Liver (tissue), 9 donors: ENCODE measurements around the gene PRDM7. TPM values are rescaled to one million over a fixed set of nuclear protein-coding genes. Genes with fewer than 3 reads are reported as not detected.

ENCODE experiments used
- DNase-seq: peaks from one replicate; pipeline ENCODE4 v3.0.0-alpha.2; 2017; ENCODE audit warnings: low spot score
- H3K27ac ChIP-seq, 2 donors: one replicate each; pipeline ENCODE4 v1.7.0; 2013; ENCODE audit warnings: inconsistent platforms in 2 of 2, low read length in 2 of 2, control low read depth in 1 of 2, low read depth in 1 of 2, mild to moderate bottlenecking in 1 of 2
- H3K27me3 ChIP-seq, 4 donors: one replicate each; pipeline versions ENCODE4 v1.6.1 to v1.7.0; 2013; ENCODE audit warnings: low read length in 3 of 4, inconsistent platforms in 1 of 4, mild to moderate bottlenecking in 1 of 4, moderate library complexity in 1 of 4; ENCODE audit not compliant: control insufficient read depth in 4 of 4, insufficient read depth in 4 of 4
- H3K36me3 ChIP-seq, 4 donors: one replicate each; pipeline versions ENCODE4 v1.6.1 to v1.7.0; 2013; ENCODE audit warnings: low read length in 3 of 4, mild to moderate bottlenecking in 3 of 4, low read depth in 1 of 4, moderate library complexity in 1 of 4; ENCODE audit not compliant: control insufficient read depth in 4 of 4, insufficient read depth in 3 of 4
- H3K4me1 ChIP-seq, 4 donors: one replicate each; pipeline versions ENCODE4 v1.6.1 to v1.7.0; 2013; ENCODE audit warnings: low read length in 3 of 4, mild to moderate bottlenecking in 3 of 4, moderate library complexity in 1 of 4; ENCODE audit not compliant: control insufficient read depth in 4 of 4, insufficient read depth in 4 of 4
- H3K4me3 ChIP-seq, 3 donors: one replicate each; pipeline versions ENCODE4 v1.6.1 to v1.7.0; 2013; ENCODE audit warnings: low read length in 3 of 3, control low read depth in 1 of 3, low read depth in 1 of 3, mild to moderate bottlenecking in 1 of 3
- H3K9ac ChIP-seq, 2 donors: one replicate each; pipeline ENCODE4 v1.7.0; 2013; ENCODE audit warnings: low read length in 2 of 2, mild to moderate bottlenecking in 2 of 2, moderate library complexity in 2 of 2, control low read depth in 1 of 2, low read depth in 1 of 2
- H3K9me3 ChIP-seq, 4 donors: one replicate each; pipeline versions ENCODE4 v1.6.1 to v1.7.0; 2013; ENCODE audit warnings: low read length in 3 of 4; ENCODE audit not compliant: control insufficient read depth in 4 of 4
- EGR1 ChIP-seq, 2 donors: IDR thresholded peaks; 2 replicates each; pipeline ENCODE4 v1.6.1; 2016 to 2018; ENCODE audit warnings: antibody characterized with exemption in 2 of 2, low read depth in 2 of 2
- FOXA2 ChIP-seq: IDR thresholded peaks from 2 replicates; pipeline ENCODE4 v1.6.1; 2016; ENCODE audit warnings: antibody characterized with exemption
- GABPA ChIP-seq, 2 donors: IDR thresholded peaks in 1 of 2; conservative IDR thresholded peaks in 1 of 2; 2 replicates each; pipeline ENCODE4 v1.6.1; 2016; ENCODE audit warnings: antibody characterized with exemption in 2 of 2, mild to moderate bottlenecking in 1 of 2, moderate library complexity in 1 of 2
- HNF4A ChIP-seq, 2 donors: conservative IDR thresholded peaks; 2 replicates each; pipeline ENCODE4 v1.6.1; 2016; ENCODE audit warnings: antibody characterized with exemption in 2 of 2, mild to moderate bottlenecking in 2 of 2
- HNF4G ChIP-seq: IDR thresholded peaks from 2 replicates; pipeline ENCODE4 v1.6.1; 2016; ENCODE audit warnings: antibody characterized with exemption
- JUND ChIP-seq, 2 donors: IDR thresholded peaks; 2 replicates each; pipeline ENCODE4 v1.6.1; 2016; ENCODE audit warnings: antibody characterized with exemption in 2 of 2
- NR2F2 ChIP-seq: IDR thresholded peaks from 2 replicates; pipeline ENCODE4 v1.6.1; 2016; ENCODE audit warnings: antibody characterized with exemption
- RAD21 ChIP-seq, 2 donors: IDR thresholded peaks; 2 replicates each; pipeline ENCODE4 v1.6.1; 2016; ENCODE audit warnings: antibody characterized with exemption in 2 of 2, mild to moderate bottlenecking in 2 of 2
- REST ChIP-seq: IDR thresholded peaks from 2 replicates; pipeline ENCODE4 v1.6.1; 2016; ENCODE audit warnings: antibody characterized with exemption, mild to moderate bottlenecking
- RXRA ChIP-seq, 2 donors: IDR thresholded peaks; 2 replicates each; pipeline ENCODE4 v1.6.1; 2017 to 2018; ENCODE audit warnings: antibody characterized with exemption in 2 of 2, mild to moderate bottlenecking in 1 of 2
- SP1 ChIP-seq: IDR thresholded peaks from 2 replicates; pipeline ENCODE4 v1.6.1; 2018; ENCODE audit warnings: antibody characterized with exemption, mild to moderate bottlenecking
- TAF1 ChIP-seq: conservative IDR thresholded peaks from 2 replicates; pipeline ENCODE4 v1.6.1; 2016; ENCODE audit warnings: antibody characterized with exemption, mild to moderate bottlenecking
- YY1 ChIP-seq: IDR thresholded peaks from 2 replicates; pipeline ENCODE4 v1.6.1; 2016; ENCODE audit warnings: antibody characterized with exemption, mild to moderate bottlenecking
- ZBTB33 ChIP-seq: IDR thresholded peaks from 2 replicates; pipeline ENCODE4 v1.6.1; 2016; ENCODE audit warnings: antibody characterized with exemption
- WGBS: extraction: QIAGEN DNeasy Blood & Tissue Kit; methylation state at CpG from one replicate; pipeline ENCODE4 v1.1.7; 2013; 5-methylcytosine and 5-hydroxymethylcytosine counted together
- polyA plus RNA-seq, 2 donors: library from polyadenylated mRNA; stranded (reverse) in 1 of 2; unstranded in 1 of 2; fragments of 200-250 nt in 1 of 2; fragments of >200 nt in 1 of 2; fragmentation: Nextera tagmentation in 1 of 2; extraction: Ambion mirVana in 1 of 2; gene quantifications; one replicate each; pipeline versions ENCODE4 v1.2.1 to v1.2.3, GENCODE V29; 2013 to 2015
- total RNA-seq, 2 donors: library from RNA; depleted of rRNA; stranded (reverse); fragments of >200 nt; gene quantifications; one replicate each; pipeline ENCODE4 v1.2.3, GENCODE V29; 2014
- TF ChIP-seq, protein P1 (sequence below): IDR thresholded peaks from 2 replicates; pipeline ENCODE4 v1.6.1; 2016; ENCODE audit warnings: antibody characterized with exemption
- TF ChIP-seq, protein P2 (sequence below): IDR thresholded peaks from 2 replicates; pipeline ENCODE4 v1.6.1; 2016; ENCODE audit warnings: antibody characterized with exemption
- TF ChIP-seq, protein P3 (sequence below): fragments of 150-350 bp; IDR thresholded peaks from 2 replicates; pipeline ENCODE4 v1.5.1; 2017; ENCODE audit warnings: improper control_type of control experiment, low read depth, low read length; ENCODE audit not compliant: missing input control
- donor health status: healthy.
- donor health status: healthy.
- donor health status: healthy.
- donor health status: healthy.
- donor health status: healthy.

PRDM7 gene
- total and polyA plus RNA-seq, 4 donors = not detected

DNA sequence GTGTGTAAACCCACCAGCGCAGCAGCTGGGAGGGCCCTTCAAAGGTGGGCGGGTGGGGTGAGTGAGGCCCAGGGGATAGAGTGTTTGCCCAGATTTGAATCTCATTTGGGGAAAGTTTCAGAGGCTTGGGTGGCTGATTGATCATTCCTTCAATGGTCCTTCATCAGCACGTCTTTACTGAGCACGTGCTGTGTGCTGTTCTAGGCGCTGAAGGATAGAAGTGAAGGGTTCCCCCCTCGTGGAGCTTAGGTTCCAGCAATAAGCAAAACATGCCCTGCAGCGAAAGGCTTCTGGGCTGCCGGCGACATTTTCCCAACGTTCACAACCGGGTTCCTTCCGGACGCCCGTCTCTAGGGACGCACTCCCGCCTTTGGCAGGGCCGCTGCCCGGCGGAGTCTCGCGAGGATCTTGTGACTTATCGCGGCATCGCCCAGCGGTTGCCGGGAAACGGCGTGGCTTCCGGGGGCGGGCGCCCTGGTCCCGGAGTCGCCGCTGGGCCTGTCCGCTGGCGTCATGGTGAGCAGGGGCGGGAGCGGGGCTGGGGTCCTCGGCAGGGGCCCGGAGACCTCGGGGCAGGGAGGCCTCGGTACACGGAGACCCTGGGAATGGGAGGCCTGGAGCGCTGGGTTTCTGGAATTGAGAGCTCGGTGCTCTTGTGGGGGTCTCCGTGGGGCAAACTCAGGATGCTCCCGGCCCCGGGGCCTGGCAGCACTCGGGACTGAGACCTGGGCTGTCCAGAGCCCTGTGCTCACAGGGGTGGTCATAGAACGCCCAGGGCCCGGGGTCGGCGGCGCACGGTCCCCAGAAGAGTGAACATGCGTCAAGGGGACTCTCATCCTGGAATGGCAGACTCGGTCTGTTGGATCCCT lies 54.7 kb downstream of the PRDM7 start:
- Histone ChIP-seq H3K9ac (no peak overlapping the region), H3K27me3 (no peaks in the 10 kb centered on the region), H3K4me3 (peak overlapping the region; percentile 69 to 85 (median 73)), H3K4me1 (peaks cover 2 to 21% (median 14%) of the 10 kb centered on the region in 4 donors), H3K36me3 (no peaks in the 10 kb centered on the region), H3K9me3 (no peaks in the 10 kb centered on the region), H3K27ac (peak overlapping the region in 1 of 2 donors; percentile 47)
- 6% methylated on average over 57 of the region's 57 CpGs for WGBS
- TF ChIP-seq JUND (IDR thresholded peaks at IDR 0.05) (no peak), GABPA (IDR thresholded peaks at IDR 0.05 in 1 of 2, conservative IDR thresholded peaks at IDR 0.05 in 1 of 2) (peak in 1 of 2 donors; percentile 64), RXRA (IDR thresholded peaks at IDR 0.05) (no peak), ZBTB33 (peak; percentile 99), EGR1 (IDR thresholded peaks at IDR 0.05; ENCODE audit: low read depth in 2 of 2) (peak; percentile 57 to 65), FOXA2 (no peak), HNF4G (no peak), TAF1 (no peak), RAD21 (IDR thresholded peaks at IDR 0.05) (no peak), YY1 (peak; percentile 69)
- TF ChIP-seq, protein P1, sequence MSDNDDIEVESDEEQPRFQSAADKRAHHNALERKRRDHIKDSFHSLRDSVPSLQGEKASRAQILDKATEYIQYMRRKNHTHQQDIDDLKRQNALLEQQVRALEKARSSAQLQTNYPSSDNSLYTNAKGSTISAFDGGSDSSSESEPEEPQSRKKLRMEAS = peak; percentile 87
- TF ChIP-seq, protein P2, sequence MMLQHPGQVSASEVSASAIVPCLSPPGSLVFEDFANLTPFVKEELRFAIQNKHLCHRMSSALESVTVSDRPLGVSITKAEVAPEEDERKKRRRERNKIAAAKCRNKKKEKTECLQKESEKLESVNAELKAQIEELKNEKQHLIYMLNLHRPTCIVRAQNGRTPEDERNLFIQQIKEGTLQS = no peak
- DNase-seq = peak; percentile 86

DNA sequence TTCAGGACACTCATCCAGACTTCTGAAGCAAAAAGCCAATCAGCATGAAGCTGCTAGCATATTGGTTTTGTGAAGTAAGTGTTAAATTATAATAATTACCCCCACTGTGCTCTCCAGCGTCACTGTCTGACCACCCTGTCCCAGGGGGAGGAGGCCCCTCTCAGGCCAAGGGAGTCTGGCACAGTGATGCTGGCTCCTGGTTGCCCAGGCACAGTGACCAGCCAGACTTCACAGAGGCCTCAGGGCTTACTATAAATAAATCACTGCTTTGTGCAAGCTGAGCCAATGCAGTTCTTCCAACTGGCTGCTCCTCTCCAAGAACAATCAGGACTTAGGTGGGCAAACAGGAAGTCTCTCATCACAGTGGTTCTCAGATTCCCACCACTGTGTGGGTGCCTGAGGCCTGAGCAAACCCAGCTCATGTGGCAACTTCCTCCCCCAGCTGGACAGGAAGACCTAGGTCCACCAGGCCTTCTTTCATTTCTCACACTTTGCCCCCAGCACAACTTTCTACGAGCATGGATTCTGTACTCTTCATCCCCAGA lies 56.2 kb downstream of the PRDM7 start:
- no peak overlapping the region for H3K27ac ChIP-seq
- DNase-seq = no peak
- no peaks in the 10 kb centered on the region for H3K36me3 ChIP-seq
- WGBS = 94% methylated on average over 2 of the region's 2 CpGs
- no peaks in the 10 kb centered on the region for H3K27me3 ChIP-seq
- H3K4me1 ChIP-seq = peaks cover 2 to 27% (median 17%) of the 10 kb centered on the region in 4 donors
- TF ChIP-seq HNF4G (no peak), HNF4A (conservative IDR thresholded peaks at IDR 0.05) (no peak), EGR1 (IDR thresholded peaks at IDR 0.05; ENCODE audit: low read depth in 2 of 2) (no peak), GABPA (IDR thresholded peaks at IDR 0.05 in 1 of 2, conservative IDR thresholded peaks at IDR 0.05 in 1 of 2) (no peak), NR2F2 (no peak), SP1 (no peak), ZBTB33 (no peak), FOXA2 (no peak), YY1 (no peak), TAF1 (no peak), RXRA (IDR thresholded peaks at IDR 0.05) (no peak), RAD21 (IDR thresholded peaks at IDR 0.05) (no peak), REST (no peak)
- TF ChIP-seq, protein P3, sequence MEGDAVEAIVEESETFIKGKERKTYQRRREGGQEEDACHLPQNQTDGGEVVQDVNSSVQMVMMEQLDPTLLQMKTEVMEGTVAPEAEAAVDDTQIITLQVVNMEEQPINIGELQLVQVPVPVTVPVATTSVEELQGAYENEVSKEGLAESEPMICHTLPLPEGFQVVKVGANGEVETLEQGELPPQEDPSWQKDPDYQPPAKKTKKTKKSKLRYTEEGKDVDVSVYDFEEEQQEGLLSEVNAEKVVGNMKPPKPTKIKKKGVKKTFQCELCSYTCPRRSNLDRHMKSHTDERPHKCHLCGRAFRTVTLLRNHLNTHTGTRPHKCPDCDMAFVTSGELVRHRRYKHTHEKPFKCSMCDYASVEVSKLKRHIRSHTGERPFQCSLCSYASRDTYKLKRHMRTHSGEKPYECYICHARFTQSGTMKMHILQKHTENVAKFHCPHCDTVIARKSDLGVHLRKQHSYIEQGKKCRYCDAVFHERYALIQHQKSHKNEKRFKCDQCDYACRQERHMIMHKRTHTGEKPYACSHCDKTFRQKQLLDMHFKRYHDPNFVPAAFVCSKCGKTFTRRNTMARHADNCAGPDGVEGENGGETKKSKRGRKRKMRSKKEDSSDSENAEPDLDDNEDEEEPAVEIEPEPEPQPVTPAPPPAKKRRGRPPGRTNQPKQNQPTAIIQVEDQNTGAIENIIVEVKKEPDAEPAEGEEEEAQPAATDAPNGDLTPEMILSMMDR = no peak
- TF ChIP-seq, protein P2 = no peak
- TF ChIP-seq, protein P1 = no peak
- H3K9me3 ChIP-seq = no peaks in the 10 kb centered on the region
- no peak overlapping the region for H3K9ac ChIP-seq
- no peak overlapping the region for H3K4me3 ChIP-seq
